RWPE2 (cell line): ENCODE measurements around the gene LHX6.
A peak's percentile ranks its signal among the peaks of the same experiment; 100 is the strongest.

Experiments
- ATAC-seq: fragments of 200-7000 bp; cut with Tn5 transposase; 3 replicates; pipeline ENCODE4 v1.9.1; 2021; ENCODE audit warnings: low read depth
- DNase-seq: peaks from one replicate; pipeline ENCODE4 v3.0.0-alpha.2; 2020; ENCODE audit warnings: low spot score
- H3K27ac ChIP-seq: fragments of 450-650 bp; 2 replicates; pipeline ENCODE4 v1.5.1; 2017; ENCODE audit warnings: mild to moderate bottlenecking; ENCODE audit not compliant: poor library complexity, severe bottlenecking
- H3K27me3 ChIP-seq: fragments of 250-450 bp; sonication (Bioruptor Pico); 2 replicates; pipeline ENCODE4 v1.5.1; 2021; ENCODE audit warnings: mild to moderate bottlenecking, moderate library complexity; ENCODE audit not compliant: insufficient read depth, poor library complexity, severe bottlenecking
- H3K36me3 ChIP-seq: fragments of 250-450 bp; sonication (Bioruptor Pico); 2 replicates; pipeline ENCODE4 v1.5.1; 2020; ENCODE audit warnings: low read depth, mild to moderate bottlenecking, moderate library complexity
- H3K4me1 ChIP-seq: fragments of 250-450 bp; sonication (Bioruptor Pico); 2 replicates; pipeline ENCODE4 v1.5.1; 2021; ENCODE audit warnings: mild to moderate bottlenecking, moderate library complexity; ENCODE audit not compliant: insufficient read depth, poor library complexity, severe bottlenecking
- H3K4me3 ChIP-seq: fragments of 250-450 bp; sonication (Bioruptor Pico); 2 replicates; pipeline ENCODE4 v1.5.1; 2021; ENCODE audit warnings: mild to moderate bottlenecking, moderate library complexity; ENCODE audit not compliant: severe bottlenecking
- H3K9me3 ChIP-seq: fragments of 250-450 bp; sonication (Bioruptor Pico); 2 replicates; pipeline ENCODE4 v1.5.1; 2021; ENCODE audit warnings: mild to moderate bottlenecking, moderate library complexity; ENCODE audit not compliant: severe bottlenecking
- CTCF ChIP-seq: fragments of 450-650 bp; IDR thresholded peaks from one replicate; pipeline ENCODE4 v1.5.1; 2017; ENCODE audit warnings: mild to moderate bottlenecking, moderate library complexity; ENCODE audit not compliant: poor library complexity, severe bottlenecking

Gene LHX6

GRCh38 chr9:122239722-122240121 is 11.0 kb upstream of the LHX6 start:
- H3K27me3 ChIP-seq: no peaks in the 10 kb centered on the region
- no peaks in the 10 kb centered on the region for H3K4me1 ChIP-seq
- no peak for ATAC-seq
- H3K36me3 ChIP-seq: peaks cover 43% of the 10 kb centered on the region
- DNase-seq: no peak
- H3K4me3 ChIP-seq: no peak overlapping the region
- TF ChIP-seq CTCF: no peak
- no peaks in the 10 kb centered on the region for H3K9me3 ChIP-seq
- H3K27ac ChIP-seq: no peak overlapping the region

GRCh38 chr9:122236681-122237080 is 7.9 kb upstream of the LHX6 start:
- no peak; the same call in 2 of the 3 replicates for ATAC-seq

GRCh38 chr9:122234022-122234748 is 5.4 kb upstream of the LHX6 start:
- Histone ChIP-seq H3K9me3 (no peaks in the 10 kb centered on the region), H3K27ac (no peak overlapping the region), H3K27me3 (no peaks in the 10 kb centered on the region), H3K36me3 (no peaks in the 10 kb centered on the region), H3K4me1 (no peaks in the 10 kb centered on the region), H3K4me3 (no peak overlapping the region)
- no peak for TF ChIP-seq CTCF
- ATAC-seq (no peak), DNase-seq (no peak)

More at GRCh38 chr9:122236681-122237080, 7.9 kb upstream of the LHX6 start:
- no peaks in the 10 kb centered on the region for H3K27me3 ChIP-seq
- TF ChIP-seq CTCF: no peak
- H3K9me3 ChIP-seq: no peaks in the 10 kb centered on the region
- no peak overlapping the region for H3K27ac ChIP-seq
- no peak overlapping the region for H3K4me3 ChIP-seq
- no peaks in the 10 kb centered on the region for H3K4me1 ChIP-seq
- no peak for DNase-seq
- H3K36me3 ChIP-seq: peaks cover 15% of the 10 kb centered on the region

- no peak overlapping the region for H3K27ac ChIP-seq
- H3K36me3 ChIP-seq: no peaks in the 10 kb centered on the region
- H3K4me1 ChIP-seq: no peaks in the 10 kb centered on the region
- no peak for ATAC-seq
- H3K9me3 ChIP-seq: no peaks in the 10 kb centered on the region
- no peak for DNase-seq
- peaks cover 4% of the 10 kb centered on the region for H3K27me3 ChIP-seq
- TF ChIP-seq CTCF: no peak
- H3K4me3 ChIP-seq: no peak overlapping the region
Observed at GRCh38 chr9:122232796-122233306, 4.1 kb upstream of the LHX6 start.

GRCh38 chr9:122229485-122229837 is 704 bp upstream of the LHX6 start:
- H3K36me3 ChIP-seq: no peaks in the 10 kb centered on the region
- TF ChIP-seq CTCF: no peak
- ATAC-seq (peak; percentile 3; the same call in 2 of the 3 replicates), DNase-seq (no peak)
- H3K9me3 ChIP-seq: no peaks in the 10 kb centered on the region
- no peak overlapping the region for H3K27ac ChIP-seq
- peaks cover 21% of the 10 kb centered on the region for H3K27me3 ChIP-seq
- no peak overlapping the region for H3K4me3 ChIP-seq
- H3K4me1 ChIP-seq: no peaks in the 10 kb centered on the region
